ENCODE data around the gene FUCA2. TPM values are rescaled to one million over a fixed set of nuclear protein-coding genes. Genes with fewer than 3 reads are reported as not detected.
A peak's percentile ranks its signal among the peaks of the same experiment; 100 is the strongest.

FUCA2 gene
- total RNA-seq = 10 to 100 TPM; 29.8 to 41.8 (median 36.8) TPM

GRCh38 chr6:143510991-143511891 lies at the start of gene FUCA2:
FUCA2 (minus strand) TSS chr6:143511720; CDS start chr6:143511634, 86 bp downstream.
- TF ChIP-seq CTCF (IDR thresholded peaks at IDR 0.05) = no peak
- DNase-seq (ENCODE audit: low spot score) (peak; percentile 80), ATAC-seq (ENCODE audit: low FRiP score) (peak; percentile 81)

- ATAC-seq (ENCODE audit: low FRiP score) (no peak), DNase-seq (ENCODE audit: low spot score) (no peak)
- TF ChIP-seq CTCF (IDR thresholded peaks at IDR 0.05) = no peak
Observed at GRCh38 chr6:143561105-143561704, 49.7 kb upstream of the FUCA2 start.

GRCh38 chr6:143559051-143559660 lies 47.6 kb upstream of the FUCA2 start:
- ATAC-seq (ENCODE audit: low FRiP score) = no peak
- TF ChIP-seq CTCF (IDR thresholded peaks at IDR 0.05) = no peak

GRCh38 chr6:143556529-143556928 lies 45.0 kb upstream of the FUCA2 start:
- ATAC-seq (ENCODE audit: low FRiP score) (no peak), DNase-seq (ENCODE audit: low spot score) (no peak)
- no peak for TF ChIP-seq CTCF (IDR thresholded peaks at IDR 0.05)

More at GRCh38 chr6:143559051-143559660, 47.6 kb upstream of the FUCA2 start:
- DNase-seq (ENCODE audit: low spot score) = no peak

- ATAC-seq (ENCODE audit: low FRiP score) (no peak), DNase-seq (ENCODE audit: low spot score) (no peak)
- no peak for TF ChIP-seq CTCF (IDR thresholded peaks at IDR 0.05)
Observed at GRCh38 chr6:143555582-143555981, 44.1 kb upstream of the FUCA2 start.

GRCh38 chr6:143555071-143555492 lies 43.6 kb upstream of the FUCA2 start:
- ATAC-seq (ENCODE audit: low FRiP score) = no peak
- no peak for TF ChIP-seq CTCF (IDR thresholded peaks at IDR 0.05)
- DNase-seq (ENCODE audit: low spot score) = no peak

Data from omental fat pad (tissue), 4 donors.